Measurements from ENCODE around the gene NRXN2.
A peak's percentile ranks its signal among the peaks of the same experiment; 100 is the strongest.

The NRXN2 gene

GRCh38 chr11:64770120-64770519, 47.1 kb upstream of the NRXN2 start:
- Histone ChIP-seq H3K36me3 (ENCODE audit: control insufficient read depth, low read length) (peaks cover 99% of the 10 kb centered on the region), H3F3A (ENCODE audit: control insufficient read depth, insufficient read depth) (peaks cover 78% of the 10 kb centered on the region), H3K27ac (ENCODE audit: low read depth, low read length) (no peak overlapping the region), H3K4me1 (ENCODE audit: control insufficient read depth, low read length) (peaks cover 77% of the 10 kb centered on the region), H4K20me1 (ENCODE audit: control insufficient read depth, insufficient read depth, low read depth, low read length) (peaks cover 47% of the 10 kb centered on the region), H3K27me3 (ENCODE audit: control insufficient read depth, low read length) (no peaks in the 10 kb centered on the region), H3K9me2 (replicated peaks; ENCODE audit: control insufficient read depth, low read length) (no peaks in the 10 kb centered on the region), H3K9me3 (ENCODE audit: control insufficient read depth, insufficient read depth, low read length) (no peaks in the 10 kb centered on the region), H3K4me2 (ENCODE audit: low read length) (no peak overlapping the region), H3K4me3 (ENCODE audit: low read length) (no peak overlapping the region), H3K79me2 (ENCODE audit: control insufficient read depth, low read length) (peaks cover 85% of the 10 kb centered on the region)
- no peak for TF ChIP-seq EZH2phosphoT487 (IDR thresholded peaks at IDR 0.05; ENCODE audit: borderline replicate concordance, low read length)
- TF ChIP-seq CTCF (IDR thresholded peaks at IDR 0.05; ENCODE audit: low read depth, low read length, poor library complexity, severe bottlenecking), result no peak

- no peak overlapping the region for H3K27ac ChIP-seq (ENCODE audit: low read depth, low read length)
- H3K4me2 ChIP-seq (ENCODE audit: low read length), result no peak overlapping the region
- H4K20me1 ChIP-seq (ENCODE audit: control insufficient read depth, insufficient read depth, low read depth, low read length), result peaks cover 49% of the 10 kb centered on the region
- no peak overlapping the region for H3K4me3 ChIP-seq (ENCODE audit: low read length)
- H3F3A ChIP-seq (ENCODE audit: control insufficient read depth, insufficient read depth), result peaks cover 80% of the 10 kb centered on the region
- no peaks in the 10 kb centered on the region for H3K9me2 ChIP-seq (replicated peaks; ENCODE audit: control insufficient read depth, low read length)
- no peaks in the 10 kb centered on the region for H3K9me3 ChIP-seq (ENCODE audit: control insufficient read depth, insufficient read depth, low read length)
- TF ChIP-seq EZH2phosphoT487 (IDR thresholded peaks at IDR 0.05; ENCODE audit: borderline replicate concordance, low read length), result no peak
- no peak for TF ChIP-seq CTCF (IDR thresholded peaks at IDR 0.05; ENCODE audit: low read depth, low read length, poor library complexity, severe bottlenecking)
- H3K4me1 ChIP-seq (ENCODE audit: control insufficient read depth, low read length), result peaks cover 77% of the 10 kb centered on the region
- H3K36me3 ChIP-seq (ENCODE audit: control insufficient read depth, low read length), result peaks cover 99% of the 10 kb centered on the region
- H3K27me3 ChIP-seq (ENCODE audit: control insufficient read depth, low read length), result no peaks in the 10 kb centered on the region
- peaks cover 79% of the 10 kb centered on the region for H3K79me2 ChIP-seq (ENCODE audit: control insufficient read depth, low read length)
Observed at GRCh38 chr11:64769283-64769682, 46.3 kb upstream of the NRXN2 start.

GRCh38 chr11:64768300-64768694, 45.3 kb upstream of the NRXN2 start:
- Histone ChIP-seq H3K27ac (ENCODE audit: low read depth, low read length) (0 out of 2 replicates have a peak overlapping the region, but pooled peaks have one; percentile 5), H3K9me3 (ENCODE audit: control insufficient read depth, insufficient read depth, low read length) (no peaks in the 10 kb centered on the region), H3K4me1 (ENCODE audit: control insufficient read depth, low read length) (peaks cover 77% of the 10 kb centered on the region), H3K4me3 (ENCODE audit: low read length) (no peak overlapping the region), H3K4me2 (ENCODE audit: low read length) (no peak overlapping the region), H4K20me1 (ENCODE audit: control insufficient read depth, insufficient read depth, low read depth, low read length) (peaks cover 55% of the 10 kb centered on the region), H3K9me2 (replicated peaks; ENCODE audit: control insufficient read depth, low read length) (no peaks in the 10 kb centered on the region), H3K36me3 (ENCODE audit: control insufficient read depth, low read length) (peaks cover 99% of the 10 kb centered on the region), H3K27me3 (ENCODE audit: control insufficient read depth, low read length) (no peaks in the 10 kb centered on the region), H3K79me2 (ENCODE audit: control insufficient read depth, low read length) (peaks cover 70% of the 10 kb centered on the region), H3F3A (ENCODE audit: control insufficient read depth, insufficient read depth) (peaks cover 80% of the 10 kb centered on the region)
- TF ChIP-seq EZH2phosphoT487 (IDR thresholded peaks at IDR 0.05; ENCODE audit: borderline replicate concordance, low read length), result no peak
- TF ChIP-seq CTCF (IDR thresholded peaks at IDR 0.05; ENCODE audit: low read depth, low read length, poor library complexity, severe bottlenecking), result no peak
